Measurements from ENCODE around the gene CMTM6. TPM values are rescaled to one million over a fixed set of nuclear protein-coding genes. Genes with fewer than 3 reads are reported as not detected.

CMTM6 gene
- total RNA-seq, 1 donor from 2014 or later, result 83.7 TPM

- H3K4me3 ChIP-seq (ENCODE audit: low read depth, low read length), result no peak overlapping the region
- no peak for DNase-seq (ENCODE audit: low read depth)
- no peaks in the 10 kb centered on the region for H3K27me3 ChIP-seq (ENCODE audit: control insufficient read depth, insufficient read depth, low read length)
- no peaks in the 10 kb centered on the region for H3K36me3 ChIP-seq (ENCODE audit: control insufficient read depth, insufficient read depth, low read length)
- TF ChIP-seq CTCF (IDR thresholded peaks at IDR 0.05; ENCODE audit: insufficient read depth, low read length, poor library complexity, severe bottlenecking), result no peak
Measured at GRCh38 chr3:32544894-32545293, 42.2 kb upstream of the CMTM6 start.

- Histone ChIP-seq H3K27me3 (ENCODE audit: control insufficient read depth, insufficient read depth, low read length) (no peaks in the 10 kb centered on the region), H3K4me3 (ENCODE audit: low read depth, low read length) (no peak overlapping the region), H3K36me3 (ENCODE audit: control insufficient read depth, insufficient read depth, low read length) (no peaks in the 10 kb centered on the region)
- no peak for TF ChIP-seq CTCF (IDR thresholded peaks at IDR 0.05; ENCODE audit: insufficient read depth, low read length, poor library complexity, severe bottlenecking)
- no peak for DNase-seq (ENCODE audit: low read depth)
Measured at GRCh38 chr3:32542807-32543206, 40.2 kb upstream of the CMTM6 start.

- DNase-seq (ENCODE audit: low read depth), result no peak
- TF ChIP-seq CTCF (IDR thresholded peaks at IDR 0.05; ENCODE audit: insufficient read depth, low read length, poor library complexity, severe bottlenecking), result no peak
Measured at GRCh38 chr3:32540899-32541298, 38.2 kb upstream of the CMTM6 start.

GRCh38 chr3:32532434-32532833 lies 29.8 kb upstream of the CMTM6 start:
- Histone ChIP-seq H3K36me3 (ENCODE audit: control insufficient read depth, insufficient read depth, low read length) (no peaks in the 10 kb centered on the region), H3K27me3 (ENCODE audit: control insufficient read depth, insufficient read depth, low read length) (no peaks in the 10 kb centered on the region), H3K4me3 (ENCODE audit: low read depth, low read length) (no peak overlapping the region)
- DNase-seq (ENCODE audit: low read depth), result no peak
- no peak for TF ChIP-seq CTCF (IDR thresholded peaks at IDR 0.05; ENCODE audit: insufficient read depth, low read length, poor library complexity, severe bottlenecking)

More at GRCh38 chr3:32540899-32541298, 38.2 kb upstream of the CMTM6 start:
- Histone ChIP-seq H3K36me3 (ENCODE audit: control insufficient read depth, insufficient read depth, low read length) (no peaks in the 10 kb centered on the region), H3K27me3 (ENCODE audit: control insufficient read depth, insufficient read depth, low read length) (no peaks in the 10 kb centered on the region), H3K4me3 (ENCODE audit: low read depth, low read length) (no peak overlapping the region)

GRCh38 chr3:32531010-32531647 lies 28.5 kb upstream of the CMTM6 start:
- no peaks in the 10 kb centered on the region for H3K36me3 ChIP-seq (ENCODE audit: control insufficient read depth, insufficient read depth, low read length)
- DNase-seq (ENCODE audit: low read depth), result no peak
- TF ChIP-seq CTCF (IDR thresholded peaks at IDR 0.05; ENCODE audit: insufficient read depth, low read length, poor library complexity, severe bottlenecking), result no peak
- no peak overlapping the region for H3K4me3 ChIP-seq (ENCODE audit: low read depth, low read length)
- H3K27me3 ChIP-seq (ENCODE audit: control insufficient read depth, insufficient read depth, low read length), result no peaks in the 10 kb centered on the region

- Histone ChIP-seq H3K27me3 (ENCODE audit: control insufficient read depth, insufficient read depth, low read length) (no peaks in the 10 kb centered on the region), H3K36me3 (ENCODE audit: control insufficient read depth, insufficient read depth, low read length) (no peaks in the 10 kb centered on the region), H3K4me3 (ENCODE audit: low read depth, low read length) (no peak overlapping the region)
- TF ChIP-seq CTCF (IDR thresholded peaks at IDR 0.05; ENCODE audit: insufficient read depth, low read length, poor library complexity, severe bottlenecking), result no peak
- no peak for DNase-seq (ENCODE audit: low read depth)
Measured at GRCh38 chr3:32525720-32526119, 23.1 kb upstream of the CMTM6 start.
